Prostate gland (tissue), 2 donors: ENCODE data around the gene FOXP2. TPM values are rescaled to one million over a fixed set of nuclear protein-coding genes. Genes with fewer than 3 reads are reported as not detected.

Experiments used
- DNase-seq: peaks from one replicate; pipeline ENCODE4 v3.0.0-alpha.2; 2019; ENCODE audit warnings: low spot score
- H3K27ac ChIP-seq, 2 donors: fragments of 200-600 bp; sonication (generic); 2 replicates each; pipeline ENCODE4 v1.5.1; 2017 to 2019
- H3K27me3 ChIP-seq: fragments of 200-600 bp; sonication (generic); replicated peaks from 2 replicates; pipeline ENCODE4 v1.5.1; 2019; ENCODE audit not compliant: insufficient read depth
- H3K36me3 ChIP-seq, 2 donors: fragments of 200-600 bp; sonication (generic); 1 replicate in 1 of 2; 2 replicates in 1 of 2; pipeline versions ENCODE4 v1.5.1 to v1.8.1; 2017 to 2019
- H3K4me1 ChIP-seq: fragments of 200-600 bp; sonication (generic); replicated peaks from 2 replicates; pipeline ENCODE4 v1.5.1; 2019
- H3K4me3 ChIP-seq, 2 donors: fragments of 200-600 bp; sonication (generic); 2 replicates each; pipeline ENCODE4 v1.5.1; 2017 to 2019
- H3K9me3 ChIP-seq: fragments of 200-600 bp; sonication (generic); 2 replicates; pipeline ENCODE4 v1.5.1; 2017
- POLR2A ChIP-seq: fragments of 450-650 bp; IDR thresholded peaks from one replicate; pipeline ENCODE4 v1.6.1; 2016; ENCODE audit warnings: antibody characterized with exemption, mild to moderate bottlenecking
- POLR2AphosphoS5 ChIP-seq: sonication (generic); formaldehyde crosslinking; IDR thresholded peaks from one replicate; pipeline ENCODE4 v1.6.1; 2017; ENCODE audit warnings: antibody characterized with exemption
- WGBS: methylation state at CpG from one replicate; pipeline ENCODE4 v1.1.5; 2018; 5-methylcytosine and 5-hydroxymethylcytosine counted together
- intact Hi-C: fragments of 100-400 bp; cut with DNase I; formaldehyde crosslinking; loops from one replicate; pipeline ENCODE4 v1.14.2; 2022
- total RNA-seq, 2 donors: library from RNA; depleted of rRNA; stranded (reverse); fragments of >200 nt; gene quantifications; one replicate each; pipeline ENCODE4 v1.1.0, GENCODE V29; 2016
- TF ChIP-seq, protein P1 (sequence below), 4 experiments: fragments of 200-600 bp in 2 of 4; fragments of 450-650 bp in 2 of 4; sonication (generic) in 2 of 4; IDR thresholded peaks; 1 replicate in 3 of 4; 2 replicates in 1 of 4; pipeline ENCODE4 v1.5.1; 2016 to 2019; ENCODE audit warnings: antibody characterized with exemption in 4 of 4, mild to moderate bottlenecking in 2 of 4, moderate library complexity in 2 of 4

Gene FOXP2
- total RNA-seq, 2 donors from 2014 or later = 4.9 to 5.6 TPM

DNA sequence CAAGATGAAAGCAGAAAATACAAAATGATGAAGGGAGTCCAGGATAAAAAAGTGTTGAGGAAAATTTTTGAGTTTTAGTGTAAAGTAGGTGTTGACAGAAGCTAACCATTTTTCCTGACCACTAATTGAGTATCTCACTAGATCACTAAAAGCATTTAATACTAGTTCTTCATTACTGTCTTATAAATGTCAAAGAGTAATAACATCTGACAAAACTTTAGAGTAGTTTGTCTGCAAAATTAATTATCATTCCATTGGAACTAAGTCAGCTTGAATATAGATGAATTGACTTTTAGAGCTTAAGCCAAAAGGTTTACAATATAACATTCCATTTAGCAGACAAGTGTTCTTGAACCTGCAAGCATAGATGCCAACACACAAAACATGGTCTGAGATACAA, 232.9 kb downstream of the FOXP2 start:
- intact Hi-C loops = no loop called here
- TF ChIP-seq POLR2AphosphoS5 (no peak), POLR2A (no peak)
- TF ChIP-seq, protein P1, sequence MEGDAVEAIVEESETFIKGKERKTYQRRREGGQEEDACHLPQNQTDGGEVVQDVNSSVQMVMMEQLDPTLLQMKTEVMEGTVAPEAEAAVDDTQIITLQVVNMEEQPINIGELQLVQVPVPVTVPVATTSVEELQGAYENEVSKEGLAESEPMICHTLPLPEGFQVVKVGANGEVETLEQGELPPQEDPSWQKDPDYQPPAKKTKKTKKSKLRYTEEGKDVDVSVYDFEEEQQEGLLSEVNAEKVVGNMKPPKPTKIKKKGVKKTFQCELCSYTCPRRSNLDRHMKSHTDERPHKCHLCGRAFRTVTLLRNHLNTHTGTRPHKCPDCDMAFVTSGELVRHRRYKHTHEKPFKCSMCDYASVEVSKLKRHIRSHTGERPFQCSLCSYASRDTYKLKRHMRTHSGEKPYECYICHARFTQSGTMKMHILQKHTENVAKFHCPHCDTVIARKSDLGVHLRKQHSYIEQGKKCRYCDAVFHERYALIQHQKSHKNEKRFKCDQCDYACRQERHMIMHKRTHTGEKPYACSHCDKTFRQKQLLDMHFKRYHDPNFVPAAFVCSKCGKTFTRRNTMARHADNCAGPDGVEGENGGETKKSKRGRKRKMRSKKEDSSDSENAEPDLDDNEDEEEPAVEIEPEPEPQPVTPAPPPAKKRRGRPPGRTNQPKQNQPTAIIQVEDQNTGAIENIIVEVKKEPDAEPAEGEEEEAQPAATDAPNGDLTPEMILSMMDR (IDR thresholded peaks at IDR 0.05) = no peak
- no peak for DNase-seq
- Histone ChIP-seq H3K4me3 (no peak overlapping the region), H3K27me3 (no peaks in the 10 kb centered on the region), H3K36me3 (no peaks in the 10 kb centered on the region), H3K9me3 (no peaks in the 10 kb centered on the region), H3K27ac (no peak overlapping the region), H3K4me1 (no peaks in the 10 kb centered on the region)

DNA sequence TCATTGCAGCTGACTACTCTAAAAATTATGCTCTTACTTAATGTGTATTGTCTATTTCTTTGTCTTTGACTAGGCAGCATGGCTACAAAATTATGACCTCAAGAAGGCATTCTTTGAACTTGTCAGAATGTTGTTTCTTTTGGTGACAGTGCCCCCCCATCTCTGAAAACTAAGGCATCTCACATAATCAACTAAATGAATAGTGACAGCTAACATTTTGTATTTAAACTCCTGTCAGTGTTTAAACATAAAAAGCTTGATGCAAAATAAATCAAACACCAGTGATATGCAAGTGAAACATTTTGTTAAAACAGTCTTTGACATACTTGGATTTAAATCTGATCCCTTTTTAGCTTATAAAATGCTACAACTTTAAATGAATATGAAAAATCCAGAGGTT, 233.5 kb downstream of the FOXP2 start:
- intact Hi-C loops = no loop called here
- Histone ChIP-seq H3K27me3 (no peaks in the 10 kb centered on the region), H3K27ac (no peak overlapping the region), H3K9me3 (no peaks in the 10 kb centered on the region), H3K36me3 (no peaks in the 10 kb centered on the region), H3K4me1 (no peaks in the 10 kb centered on the region), H3K4me3 (no peak overlapping the region)
- no peak for TF ChIP-seq POLR2A
- TF ChIP-seq POLR2AphosphoS5 = no peak
- TF ChIP-seq, protein P1 (IDR thresholded peaks at IDR 0.05) = no peak
- no peak for DNase-seq

DNA sequence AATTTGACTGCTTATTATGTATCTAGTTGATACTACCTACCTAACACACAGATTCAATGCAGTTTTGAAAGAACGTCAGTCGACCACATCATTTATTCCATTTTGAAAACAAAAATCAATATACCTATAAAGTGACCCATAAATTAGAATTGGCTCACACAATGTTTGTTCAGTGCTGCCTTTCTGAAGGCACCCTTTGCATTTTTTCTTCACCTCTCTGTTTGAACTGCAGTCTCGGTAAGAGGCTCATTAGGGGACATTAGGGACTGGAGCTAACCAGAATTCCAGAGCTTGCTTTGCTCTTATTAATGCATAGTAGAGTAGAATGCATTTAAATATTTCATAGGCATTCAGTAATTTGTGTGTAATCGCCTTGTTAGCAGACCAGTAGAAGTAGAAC, 234.1 kb downstream of the FOXP2 start:
- no peaks in the 10 kb centered on the region for H3K9me3 ChIP-seq
- no peak overlapping the region for H3K27ac ChIP-seq
- 90% methylated on average over 4 of the region's 4 CpGs for WGBS
- no peaks in the 10 kb centered on the region for H3K27me3 ChIP-seq
- H3K36me3 ChIP-seq = no peaks in the 10 kb centered on the region
- no peaks in the 10 kb centered on the region for H3K4me1 ChIP-seq
- DNase-seq = no peak
- H3K4me3 ChIP-seq = no peak overlapping the region
- TF ChIP-seq, protein P1 (IDR thresholded peaks at IDR 0.05) = no peak
- no peak for TF ChIP-seq POLR2AphosphoS5
- no peak for TF ChIP-seq POLR2A
- intact Hi-C loops = no loop called here

DNA sequence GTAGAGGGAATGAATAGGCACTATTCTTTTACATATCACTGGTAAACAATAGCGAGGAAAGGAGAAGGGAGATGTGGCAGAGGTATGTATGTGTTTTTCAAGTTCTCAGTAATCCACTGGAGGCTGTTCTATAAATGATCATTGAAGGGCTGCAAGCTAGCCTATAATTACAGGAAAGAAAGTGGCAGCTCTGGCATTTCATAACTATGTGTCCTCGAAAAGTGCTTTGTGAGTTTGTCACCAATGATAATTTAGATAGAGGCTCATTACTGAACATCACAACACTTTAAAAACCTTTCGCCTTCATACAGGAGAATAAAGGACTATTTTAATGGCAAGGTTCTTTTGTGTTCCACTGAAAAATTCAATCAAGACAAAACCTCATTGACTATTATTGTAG, 235.1 kb downstream of the FOXP2 start:
- Histone ChIP-seq H3K27me3 (no peaks in the 10 kb centered on the region), H3K9me3 (no peaks in the 10 kb centered on the region)
- WGBS = 86% methylated on average over 3 of the region's 3 CpGs

DNA sequence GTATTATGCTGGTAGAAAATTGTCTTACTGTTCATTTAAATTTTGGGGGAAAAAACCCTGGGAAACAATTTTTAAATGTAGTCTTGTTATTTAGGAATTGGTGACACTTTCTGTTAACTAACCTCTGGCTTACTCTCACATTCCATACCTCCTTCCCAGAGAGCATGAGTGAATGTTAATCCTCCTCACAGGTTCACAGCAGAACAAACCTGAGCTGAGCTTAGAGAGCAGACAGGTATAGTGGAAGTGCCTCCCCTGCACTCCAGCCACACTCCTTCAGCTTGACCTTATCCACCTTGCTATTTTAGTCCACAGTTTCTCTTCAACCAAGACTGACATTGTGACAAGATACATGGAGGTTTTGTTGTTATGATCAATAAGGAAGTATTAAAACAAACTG, 235.9 kb downstream of the FOXP2 start:
- TF ChIP-seq POLR2AphosphoS5 (no peak), POLR2A (no peak)
- TF ChIP-seq, protein P1 (IDR thresholded peaks at IDR 0.05) = no peak
- Histone ChIP-seq H3K9me3 (no peaks in the 10 kb centered on the region), H3K27me3 (no peaks in the 10 kb centered on the region), H3K4me1 (no peaks in the 10 kb centered on the region), H3K36me3 (no peaks in the 10 kb centered on the region), H3K4me3 (no peak overlapping the region), H3K27ac (no peak overlapping the region)
- intact Hi-C loops = no loop called here
- no peak for DNase-seq

More for the DNA sequence above, 235.1 kb downstream of the FOXP2 start:
- no peak overlapping the region for H3K27ac ChIP-seq
- no peaks in the 10 kb centered on the region for H3K36me3 ChIP-seq
- TF ChIP-seq POLR2A = no peak
- TF ChIP-seq POLR2AphosphoS5 = no peak
- TF ChIP-seq, protein P1 (IDR thresholded peaks at IDR 0.05) = no peak
- DNase-seq = no peak
- no peaks in the 10 kb centered on the region for H3K4me1 ChIP-seq
- H3K4me3 ChIP-seq = no peak overlapping the region
- intact Hi-C loops = no loop called here
